ENCODE measurements around the gene ITGB6. TPM values are rescaled to one million over a fixed set of nuclear protein-coding genes. Genes with fewer than 3 reads are reported as not detected.

Gene ITGB6
- total RNA-seq, 1 donor from 2014 or later = not detected

- no peaks in the 10 kb centered on the region for H3K4me1 ChIP-seq
- no peaks in the 10 kb centered on the region for H3K27me3 ChIP-seq
- TF ChIP-seq, protein P1, sequence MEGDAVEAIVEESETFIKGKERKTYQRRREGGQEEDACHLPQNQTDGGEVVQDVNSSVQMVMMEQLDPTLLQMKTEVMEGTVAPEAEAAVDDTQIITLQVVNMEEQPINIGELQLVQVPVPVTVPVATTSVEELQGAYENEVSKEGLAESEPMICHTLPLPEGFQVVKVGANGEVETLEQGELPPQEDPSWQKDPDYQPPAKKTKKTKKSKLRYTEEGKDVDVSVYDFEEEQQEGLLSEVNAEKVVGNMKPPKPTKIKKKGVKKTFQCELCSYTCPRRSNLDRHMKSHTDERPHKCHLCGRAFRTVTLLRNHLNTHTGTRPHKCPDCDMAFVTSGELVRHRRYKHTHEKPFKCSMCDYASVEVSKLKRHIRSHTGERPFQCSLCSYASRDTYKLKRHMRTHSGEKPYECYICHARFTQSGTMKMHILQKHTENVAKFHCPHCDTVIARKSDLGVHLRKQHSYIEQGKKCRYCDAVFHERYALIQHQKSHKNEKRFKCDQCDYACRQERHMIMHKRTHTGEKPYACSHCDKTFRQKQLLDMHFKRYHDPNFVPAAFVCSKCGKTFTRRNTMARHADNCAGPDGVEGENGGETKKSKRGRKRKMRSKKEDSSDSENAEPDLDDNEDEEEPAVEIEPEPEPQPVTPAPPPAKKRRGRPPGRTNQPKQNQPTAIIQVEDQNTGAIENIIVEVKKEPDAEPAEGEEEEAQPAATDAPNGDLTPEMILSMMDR (IDR thresholded peaks at IDR 0.05) = no peak
- no peak overlapping the region for H3K27ac ChIP-seq
- H3K36me3 ChIP-seq = no peaks in the 10 kb centered on the region
- intact Hi-C loops (cut with DNase I) = no loop called here
- H3K9me3 ChIP-seq = peaks cover 30 to 56% of the 10 kb centered on the region in 2 donors
- DNase-seq (ENCODE audit: low spot score in 2 of 2) = no peak
- H3K4me3 ChIP-seq = no peak overlapping the region
These were observed 108.7 kb downstream of the ITGB6 start for GRCh38 chr2:160091381-160091780.

DNA sequence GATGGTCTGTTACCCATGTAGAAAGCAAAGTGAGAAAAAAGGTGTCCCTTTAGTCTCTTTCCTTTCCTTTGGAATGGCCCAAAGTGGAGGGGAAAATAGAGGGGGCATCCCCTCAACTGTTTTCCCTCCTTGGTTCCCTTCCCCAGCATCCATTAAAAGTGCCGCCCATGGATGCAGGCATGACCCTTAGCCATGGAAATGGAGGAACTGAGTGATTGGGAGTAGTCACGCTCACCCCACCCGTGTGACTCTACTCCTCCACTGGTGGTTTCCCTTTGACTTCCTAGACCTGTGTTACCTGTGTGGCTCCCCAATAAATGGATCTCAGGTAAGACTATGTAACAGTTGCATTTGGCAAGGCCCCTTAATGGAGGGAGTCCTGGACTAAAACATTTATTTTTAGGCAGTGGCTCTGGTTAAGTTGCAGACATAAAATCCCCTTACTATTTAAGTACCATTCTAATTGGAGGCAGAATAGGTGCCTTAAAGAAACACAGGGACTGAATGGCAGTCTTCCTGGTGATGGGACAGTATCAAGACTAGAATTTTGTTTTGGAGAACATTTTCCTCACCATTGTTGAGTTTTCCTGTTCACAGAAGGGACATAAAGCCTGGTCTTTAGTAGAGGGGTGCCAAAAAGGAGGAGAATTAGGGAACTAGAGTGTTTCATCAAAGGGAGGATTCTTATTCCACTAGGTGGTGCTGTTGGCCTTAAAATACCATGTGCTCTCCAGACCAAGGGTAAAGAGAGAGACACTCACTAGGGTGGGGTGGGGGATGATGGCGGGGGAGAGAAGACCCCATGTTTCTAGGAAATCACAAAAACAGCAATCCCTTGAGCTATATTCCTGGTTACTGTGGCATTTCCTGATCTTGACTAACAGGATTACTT, 112.0 kb downstream of the ITGB6 start:
- Histone ChIP-seq H3K27me3 (no peaks in the 10 kb centered on the region), H3K27ac (no peak overlapping the region), H3K9me3 (peaks cover 43 to 70% of the 10 kb centered on the region in 2 donors), H3K36me3 (no peaks in the 10 kb centered on the region), H3K4me1 (no peaks in the 10 kb centered on the region), H3K4me3 (no peak overlapping the region)
- TF ChIP-seq, protein P1 (IDR thresholded peaks at IDR 0.05) = no peak
- no peak for DNase-seq (ENCODE audit: low spot score in 2 of 2)
- intact Hi-C loops (cut with DNase I) = no loop called here

- intact Hi-C loops (cut with DNase I) = no loop called here
- no peaks in the 10 kb centered on the region for H3K36me3 ChIP-seq
- no peak overlapping the region for H3K4me3 ChIP-seq
- TF ChIP-seq, protein P1 (IDR thresholded peaks at IDR 0.05) = no peak
- no peak overlapping the region for H3K27ac ChIP-seq
- H3K4me1 ChIP-seq = no peaks in the 10 kb centered on the region
- no peak for DNase-seq (ENCODE audit: low spot score in 2 of 2)
- no peaks in the 10 kb centered on the region for H3K27me3 ChIP-seq
- peaks cover 43 to 65% of the 10 kb centered on the region in 2 donors for H3K9me3 ChIP-seq
These were observed 114.4 kb downstream of the ITGB6 start for GRCh38 chr2:160085662-160086061.

- Histone ChIP-seq H3K36me3 (no peaks in the 10 kb centered on the region), H3K27me3 (no peaks in the 10 kb centered on the region), H3K9me3 (no peaks in the 10 kb centered on the region), H3K4me3 (no peak overlapping the region), H3K27ac (no peak overlapping the region), H3K4me1 (peaks cover 0 to 6% of the 10 kb centered on the region in 2 donors)
- DNase-seq (ENCODE audit: low spot score in 2 of 2) = no peak
- TF ChIP-seq, protein P1 (IDR thresholded peaks at IDR 0.05) = no peak
- intact Hi-C loops (cut with DNase I) = no loop called here
These were observed 121.9 kb downstream of the ITGB6 start for GRCh38 chr2:160077912-160078810.

DNA sequence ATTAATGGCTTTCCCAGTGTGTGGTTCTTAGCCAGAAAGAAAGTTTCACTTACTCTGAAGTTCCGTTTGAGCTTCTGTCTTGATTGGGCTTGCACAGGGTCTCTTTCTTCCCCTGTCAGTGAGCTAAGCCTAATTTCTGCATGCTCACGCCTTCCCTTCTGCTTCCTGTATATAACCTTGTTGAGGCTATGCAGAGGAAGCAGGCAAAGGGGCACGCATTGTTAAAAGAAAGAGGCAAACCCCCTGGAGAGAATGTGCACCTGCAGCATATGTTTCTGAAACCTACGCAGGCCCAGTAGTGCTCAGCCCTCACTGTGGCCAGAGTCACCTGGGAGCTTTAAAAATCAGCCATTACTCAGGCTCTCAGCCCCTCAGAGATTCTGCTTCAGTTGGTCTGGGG, 123.2 kb downstream of the ITGB6 start:
- no peaks in the 10 kb centered on the region for H3K36me3 ChIP-seq
- H3K4me1 ChIP-seq = peaks cover 0 to 6% of the 10 kb centered on the region in 2 donors
- H3K9me3 ChIP-seq = no peaks in the 10 kb centered on the region
- H3K27me3 ChIP-seq = no peaks in the 10 kb centered on the region
- no peak overlapping the region for H3K27ac ChIP-seq
- TF ChIP-seq, protein P1 (IDR thresholded peaks at IDR 0.05) = no peak
- intact Hi-C loops (cut with DNase I) = no loop called here
- DNase-seq (ENCODE audit: low spot score in 2 of 2) = no peak
- H3K4me3 ChIP-seq = no peak overlapping the region
